B cell (primary cell): Measurements from ENCODE around the gene CCDC177. TPM values are rescaled to one million over a fixed set of nuclear protein-coding genes. Genes with fewer than 3 reads are reported as not detected.

ENCODE experiments used
- ATAC-seq: fragments of 200-7000 bp; cut with Tn5 transposase; one replicate; pipeline ENCODE4 v1.10.0; 2021; ENCODE audit warnings: low read depth, mild to moderate bottlenecking, moderate number of reproducible peaks, moderate library complexity
- CTCF ChIA-PET: fragments of 350-600 bp; sonication (Branson Sonifier 250); formaldehyde crosslinking; loops from one replicate; lab custom pipeline; 2021; ENCODE audit warnings: antibody characterized with exemption, inconsistent platforms; lab: Charles Lee
- POLR2A ChIA-PET: fragments of 350-600 bp; sonication (Branson Sonifier 250); formaldehyde crosslinking; loops from one replicate; lab custom pipeline; 2021; ENCODE audit warnings: antibody characterized with exemption; lab: Charles Lee
- DNase-seq: peaks from one replicate; pipeline ENCODE4 v3.0.0; 2013
- H2AFZ ChIP-seq: 2 replicates; pipeline ENCODE4 v1.6.1; 2012; ENCODE audit warnings: mild to moderate bottlenecking, low read depth, low read length; ENCODE audit not compliant: insufficient read depth, poor library complexity, severe bottlenecking
- H3K27ac ChIP-seq, 2 donors: 1 replicate in 1 of 2; 2 replicates in 1 of 2; pipeline ENCODE4 v1.5.1; 2012 to 2013; ENCODE audit warnings: low read length in 2 of 2, mild to moderate bottlenecking in 2 of 2, moderate library complexity in 1 of 2
- H3K27me3 ChIP-seq, 4 experiments: fragments of 200-600 bp in 1 of 4; sonication (generic) in 1 of 4; replicated peaks in 1 of 4; 1 replicate in 2 of 4; 2 replicates in 2 of 4; pipeline versions ENCODE4 v1.6.1 to v1.7.0; 2013 to 2016; ENCODE audit warnings: low read length in 3 of 4, mild to moderate bottlenecking in 2 of 4, mixed read lengths in 1 of 4, moderate library complexity in 1 of 4; ENCODE audit not compliant: insufficient read depth in 4 of 4, control insufficient read depth in 3 of 4; ENCODE audit errors: control extremely low read depth in 1 of 4
- H3K36me3 ChIP-seq, 2 experiments: replicated peaks in 1 of 2; 1 replicate in 1 of 2; 2 replicates in 1 of 2; pipeline versions ENCODE4 v1.6.1 to v1.7.1; 2013; ENCODE audit warnings: low read length in 1 of 2; ENCODE audit not compliant: insufficient read depth in 2 of 2, control insufficient read depth in 1 of 2; ENCODE audit errors: control extremely low read depth in 1 of 2, extremely low read depth in 1 of 2
- H3K4me1 ChIP-seq, 2 donors: fragments of 200-600 bp in 1 of 2; sonication (generic) in 1 of 2; 1 replicate in 1 of 2; 2 replicates in 1 of 2; pipeline versions ENCODE4 v1.5.1 to v1.6.1; 2013 to 2017; ENCODE audit warnings: low read length in 2 of 2; ENCODE audit not compliant: control insufficient read depth in 2 of 2, insufficient read depth in 2 of 2
- H3K4me2 ChIP-seq: replicated peaks from 2 replicates; pipeline ENCODE3; 2012; ENCODE audit warnings: mild to moderate bottlenecking, low read depth, low read length; ENCODE audit not compliant: poor library complexity, severe bottlenecking
- H3K4me3 ChIP-seq, 5 experiments: fragments of 200-600 bp in 1 of 5; sonication (generic) in 1 of 5; 1 replicate in 3 of 5; 2 replicates in 2 of 5; pipeline versions ENCODE4 v1.5.1 to v1.7.0; 2011 to 2016; ENCODE audit warnings: low read length in 4 of 5, mild to moderate bottlenecking in 4 of 5, low read depth in 2 of 5, control low read depth in 1 of 5, moderate library complexity in 1 of 5; ENCODE audit not compliant: insufficient read depth in 1 of 5; ENCODE audit errors: control extremely low read depth in 1 of 5, extremely low read depth in 1 of 5
- H3K79me2 ChIP-seq: fragments of 200-600 bp; sonication (generic); one replicate; pipeline ENCODE4 v1.6.0; 2016; ENCODE audit warnings: low read length; ENCODE audit not compliant: control insufficient read depth, insufficient read depth
- H3K9ac ChIP-seq: fragments of 200-600 bp; sonication (generic); 2 replicates; pipeline ENCODE4 v1.6.1; 2017; ENCODE audit warnings: mild to moderate bottlenecking, low read length, moderate library complexity
- H3K9me3 ChIP-seq, 3 donors: one replicate each; pipeline versions ENCODE4 v1.6.1 to v1.7.1; 2013; ENCODE audit warnings: low read length in 2 of 3; ENCODE audit not compliant: control insufficient read depth in 2 of 3, insufficient read depth in 1 of 3; ENCODE audit errors: control extremely low read depth in 1 of 3
- H4K20me1 ChIP-seq: 2 replicates; pipeline ENCODE4 v1.6.0; 2012; ENCODE audit warnings: mild to moderate bottlenecking, low read length; ENCODE audit not compliant: insufficient read depth, control insufficient read depth, poor library complexity, severe bottlenecking
- H3K27ac Mint-ChIP-seq: one replicate; pipeline ENCODE4 v1.8.0; 2021; ENCODE audit warnings: mixed read lengths
- H3K27me3 Mint-ChIP-seq: one replicate; pipeline ENCODE4 v1.8.0; 2021; ENCODE audit warnings: mixed read lengths
- H3K4me1 Mint-ChIP-seq: one replicate; pipeline ENCODE4 v1.8.0; 2021; ENCODE audit warnings: mixed read lengths
- H3K4me3 Mint-ChIP-seq: one replicate; pipeline ENCODE4 v1.8.0; 2021; ENCODE audit warnings: mixed read lengths
- H3K9me3 Mint-ChIP-seq: one replicate; pipeline ENCODE4 v1.8.0; 2022; ENCODE audit warnings: mixed read lengths; ENCODE audit not compliant: insufficient read depth
- EZH2 ChIP-seq: IDR thresholded peaks from 2 replicates; pipeline ENCODE4 v1.6.1; 2012; ENCODE audit warnings: borderline replicate concordance, low read depth, mild to moderate bottlenecking, moderate library complexity, low read length; ENCODE audit not compliant: insufficient read depth, poor library complexity, severe bottlenecking
- WGBS: methylation state at CpG from one replicate; pipeline ENCODE4 v1.1.5; 2013; ENCODE audit warnings: missing lambda C conversion rate; ENCODE audit not compliant: insufficient coverage; 5-methylcytosine and 5-hydroxymethylcytosine counted together
- intact Hi-C: fragments of 100-400 bp; cut with micrococcal nuclease; formaldehyde crosslinking; loops from one replicate; pipeline ENCODE4 v1.10.0; 2022
- polyA plus RNA-seq: library from polyadenylated mRNA; depleted of rRNA; stranded (reverse); fragments of >200 nt; gene quantifications from 2 replicates; pipeline ENCODE4 v1.2.3, GENCODE V29; 2012
- total RNA-seq, 2 donors: library from RNA; stranded (reverse); fragments of 120-200 nt in 1 of 2; gene quantifications; 1 replicate in 1 of 2; 2 replicates in 1 of 2; pipeline versions ENCODE4 v1.2.3 to v1.2.4, GENCODE V29; 2013 to 2022
- TF ChIP-seq, protein P1 (sequence below): fragments of 200-600 bp; IDR thresholded peaks from one replicate; pipeline ENCODE4 v1.8.0; 2022; ENCODE audit warnings: antibody characterized with exemption, mild to moderate bottlenecking

The CCDC177 gene
- total and polyA plus RNA-seq, 2 donors (not counting 1 experiment from before 2014, with no cell fraction given), result not detected

DNA sequence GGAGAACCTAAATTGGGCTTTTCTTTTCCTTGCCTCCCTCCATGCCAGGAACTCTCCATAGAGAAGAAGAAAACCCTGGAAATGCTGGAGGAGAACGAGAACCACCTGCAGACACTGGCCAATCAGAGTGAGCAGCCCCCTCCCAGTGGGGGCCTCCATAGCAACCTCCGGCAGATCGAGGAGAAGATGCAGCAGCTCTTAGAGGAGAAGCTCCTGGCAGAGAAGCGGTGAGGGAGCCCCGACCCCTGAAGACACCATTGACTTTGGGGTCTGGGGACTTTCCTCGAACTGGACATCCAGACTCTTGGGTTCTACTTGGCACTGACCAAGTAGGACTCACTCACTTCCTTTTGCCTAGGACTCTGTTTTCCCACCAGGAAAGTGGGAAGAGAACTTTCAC, 48.8 kb downstream of the CCDC177 start:
- Mint-ChIP-seq H3K4me1 (no peaks in the 10 kb centered on the region), H3K27me3 (peaks cover 28% of the 10 kb centered on the region), H3K27ac (no peak overlapping the region), H3K4me3 (no peak overlapping the region), H3K9me3 (no peaks in the 10 kb centered on the region)
- CTCF ChIA-PET, result interaction anchor here (0.6 kb wide), 1 partner anchor 144 kb away, joined by 3 read pairs; no protein-coding TSS in a partner anchor
- TF ChIP-seq EZH2, result no peak
- TF ChIP-seq, protein P1, sequence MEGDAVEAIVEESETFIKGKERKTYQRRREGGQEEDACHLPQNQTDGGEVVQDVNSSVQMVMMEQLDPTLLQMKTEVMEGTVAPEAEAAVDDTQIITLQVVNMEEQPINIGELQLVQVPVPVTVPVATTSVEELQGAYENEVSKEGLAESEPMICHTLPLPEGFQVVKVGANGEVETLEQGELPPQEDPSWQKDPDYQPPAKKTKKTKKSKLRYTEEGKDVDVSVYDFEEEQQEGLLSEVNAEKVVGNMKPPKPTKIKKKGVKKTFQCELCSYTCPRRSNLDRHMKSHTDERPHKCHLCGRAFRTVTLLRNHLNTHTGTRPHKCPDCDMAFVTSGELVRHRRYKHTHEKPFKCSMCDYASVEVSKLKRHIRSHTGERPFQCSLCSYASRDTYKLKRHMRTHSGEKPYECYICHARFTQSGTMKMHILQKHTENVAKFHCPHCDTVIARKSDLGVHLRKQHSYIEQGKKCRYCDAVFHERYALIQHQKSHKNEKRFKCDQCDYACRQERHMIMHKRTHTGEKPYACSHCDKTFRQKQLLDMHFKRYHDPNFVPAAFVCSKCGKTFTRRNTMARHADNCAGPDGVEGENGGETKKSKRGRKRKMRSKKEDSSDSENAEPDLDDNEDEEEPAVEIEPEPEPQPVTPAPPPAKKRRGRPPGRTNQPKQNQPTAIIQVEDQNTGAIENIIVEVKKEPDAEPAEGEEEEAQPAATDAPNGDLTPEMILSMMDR, result no peak
- intact Hi-C loops, result no loop called here
- H3K9me3 ChIP-seq, result no peaks in the 10 kb centered on the region
- DNase-seq (no peak), ATAC-seq (no peak)
- H3K27me3 ChIP-seq, result peaks cover 0 to 12% (median 0%) of the 10 kb centered on the region in 4 experiments
- POLR2A ChIA-PET, result no interaction called here
- H3K4me3 ChIP-seq, result no peak overlapping the region
- no peak overlapping the region for H2AFZ ChIP-seq
- H4K20me1 ChIP-seq, result no peaks in the 10 kb centered on the region
- H3K27ac ChIP-seq, result no peak overlapping the region
- H3K79me2 ChIP-seq, result no peaks in the 10 kb centered on the region
- H3K4me2 ChIP-seq, result no peak overlapping the region
- H3K4me1 ChIP-seq, result no peaks in the 10 kb centered on the region
- no peak overlapping the region for H3K9ac ChIP-seq
- no peaks in the 10 kb centered on the region for H3K36me3 ChIP-seq
- WGBS, result 78% methylated on average over 6 of the region's 6 CpGs

DNA sequence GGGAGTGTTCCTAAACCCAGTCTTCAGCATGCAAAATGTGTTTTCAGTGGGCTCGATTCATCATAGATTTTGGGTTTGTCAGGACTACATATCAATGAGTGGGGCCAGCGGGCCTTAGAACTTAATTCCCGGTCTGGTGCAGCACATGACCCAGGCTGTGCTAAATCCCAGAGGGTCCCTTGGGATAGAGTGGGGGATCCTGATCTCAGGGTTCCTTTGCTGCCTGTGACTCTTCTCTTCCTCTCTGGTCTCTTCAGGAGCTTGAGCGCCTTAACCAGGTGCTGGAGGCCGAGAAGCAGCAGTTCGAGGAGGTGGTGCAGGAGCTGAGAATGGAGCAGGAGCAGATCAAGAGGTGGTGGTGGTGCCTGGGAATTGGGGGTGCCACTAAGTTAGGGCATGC, 52.6 kb downstream of the CCDC177 start:
- no peak overlapping the region for H2AFZ ChIP-seq
- no peak overlapping the region for H3K4me2 ChIP-seq
- intact Hi-C loops, result no loop called here
- no peak overlapping the region for H3K9ac ChIP-seq
- peaks cover 0 to 12% (median 0%) of the 10 kb centered on the region in 4 experiments for H3K27me3 ChIP-seq
- no peak for TF ChIP-seq EZH2
- no peaks in the 10 kb centered on the region for H3K9me3 ChIP-seq
- Mint-ChIP-seq H3K27ac (no peak overlapping the region), H3K27me3 (peaks cover 37% of the 10 kb centered on the region), H3K9me3 (no peaks in the 10 kb centered on the region), H3K4me3 (no peak overlapping the region), H3K4me1 (no peaks in the 10 kb centered on the region)
- H3K36me3 ChIP-seq, result no peaks in the 10 kb centered on the region
- DNase-seq, result no peak
- WGBS, result 91% methylated on average over 3 of the region's 6 CpGs
- H4K20me1 ChIP-seq, result no peaks in the 10 kb centered on the region
- POLR2A ChIA-PET, result no interaction called here
- no peaks in the 10 kb centered on the region for H3K79me2 ChIP-seq
- H3K27ac ChIP-seq, result no peak overlapping the region
- H3K4me3 ChIP-seq, result no peak overlapping the region
- no peak for ATAC-seq
- no peaks in the 10 kb centered on the region for H3K4me1 ChIP-seq
- CTCF ChIA-PET, result no interaction called here

Other genes with a start within 250 kb of the CCDC177 start
- gene ERH, start 176.6 kb downstream of the CCDC177 start, total RNA-seq, result 156 and 169 TPM in 2 replicates
- gene ERH, start 176.6 kb downstream of the CCDC177 start, polyA plus RNA-seq, result 29.3 and 56.3 TPM in 2 replicates
- gene SLC39A9, start 176.2 kb downstream of the CCDC177 start, total RNA-seq, result 59.1 and 66.2 TPM in 2 replicates
- gene SLC39A9, start 176.2 kb downstream of the CCDC177 start, polyA plus RNA-seq, result 18.4 and 19.1 TPM in 2 replicates
- gene PLEKHD1, start 90.1 kb downstream of the CCDC177 start, total RNA-seq, result 0.12 TPM in 2 replicates
- gene PLEKHD1, start 90.1 kb downstream of the CCDC177 start, polyA plus RNA-seq, result 0.12 and 0.16 TPM in 2 replicates
- gene SUSD6, start 36.7 kb upstream of the CCDC177 start, total RNA-seq, result 97.8 and 115 TPM in 2 replicates
- gene SUSD6, start 36.7 kb upstream of the CCDC177 start, polyA plus RNA-seq, result 62.3 and 73.1 TPM in 2 replicates
- 708 and 768 TPM in 2 replicates for gene SRSF5, start 192.3 kb upstream of the CCDC177 start, total RNA-seq
- gene SRSF5, start 192.3 kb upstream of the CCDC177 start, polyA plus RNA-seq, result 701 and 1,482 TPM in 2 replicates
- gene SLC10A1, start 222.4 kb upstream of the CCDC177 start, total RNA-seq, result not detected in 2 replicates
- gene SLC10A1, start 222.4 kb upstream of the CCDC177 start, polyA plus RNA-seq, result not detected in 2 replicates